Femur (tissue), 1 donor: ENCODE results near the gene TWIST2.

Experiments used
- DNase-seq: peaks from one replicate; pipeline ENCODE4 v3.0.0-alpha.2; 2017

TWIST2 gene

GRCh38 chr2:238875101-238875470 is 27.2 kb downstream of the TWIST2 start:
- no peak for DNase-seq

- DNase-seq, result no peak
Observed at GRCh38 chr2:238875471-238876231, 27.8 kb downstream of the TWIST2 start.

GRCh38 chr2:238876232-238876630 is 28.3 kb downstream of the TWIST2 start:
- DNase-seq, result no peak

GRCh38 chr2:238878051-238878735 is 30.3 kb downstream of the TWIST2 start:
- DNase-seq, result no peak

- no peak for DNase-seq
Observed at GRCh38 chr2:238879043-238879442, 31.2 kb downstream of the TWIST2 start.

GRCh38 chr2:238879621-238880377 is 31.9 kb downstream of the TWIST2 start:
- no peak for DNase-seq

GRCh38 chr2:238881353-238882081 is 33.6 kb downstream of the TWIST2 start:
- no peak for DNase-seq

- DNase-seq, result no peak
Observed at GRCh38 chr2:238882082-238882755, 34.3 kb downstream of the TWIST2 start.

- DNase-seq, result peak; percentile 66
Observed at GRCh38 chr2:238883421-238883901, 35.6 kb downstream of the TWIST2 start.

GRCh38 chr2:238884122-238884811 is 36.4 kb downstream of the TWIST2 start:
- no peak for DNase-seq

GRCh38 chr2:238884812-238885408 is 37.0 kb downstream of the TWIST2 start:
- no peak for DNase-seq

- DNase-seq, result no peak
Observed at GRCh38 chr2:238886453-238887094, 38.7 kb downstream of the TWIST2 start.

- DNase-seq, result no peak
Observed at GRCh38 chr2:238887616-238888015, 39.7 kb downstream of the TWIST2 start.

- DNase-seq, result no peak
Observed at GRCh38 chr2:238888781-238889180, 40.9 kb downstream of the TWIST2 start.

GRCh38 chr2:238890131-238890530 is 42.2 kb downstream of the TWIST2 start:
- DNase-seq, result no peak

GRCh38 chr2:238890618-238891456 is 43.0 kb downstream of the TWIST2 start:
- no peak for DNase-seq

GRCh38 chr2:238891457-238892203 is 43.7 kb downstream of the TWIST2 start:
- DNase-seq, result no peak

- DNase-seq, result no peak
Observed at GRCh38 chr2:238892204-238892500, 44.3 kb downstream of the TWIST2 start.

GRCh38 chr2:238892796-238893195 is 44.9 kb downstream of the TWIST2 start:
- DNase-seq, result no peak
